ENCODE results near the gene PTPN2. TPM values are rescaled to one million over a fixed set of nuclear protein-coding genes. Genes with fewer than 3 reads are reported as not detected.
A peak's percentile ranks its signal among the peaks of the same experiment; 100 is the strongest.

PTPN2 gene
- 10 to 100 TPM; 22.7 to 34.2 TPM for total RNA-seq

DNA sequence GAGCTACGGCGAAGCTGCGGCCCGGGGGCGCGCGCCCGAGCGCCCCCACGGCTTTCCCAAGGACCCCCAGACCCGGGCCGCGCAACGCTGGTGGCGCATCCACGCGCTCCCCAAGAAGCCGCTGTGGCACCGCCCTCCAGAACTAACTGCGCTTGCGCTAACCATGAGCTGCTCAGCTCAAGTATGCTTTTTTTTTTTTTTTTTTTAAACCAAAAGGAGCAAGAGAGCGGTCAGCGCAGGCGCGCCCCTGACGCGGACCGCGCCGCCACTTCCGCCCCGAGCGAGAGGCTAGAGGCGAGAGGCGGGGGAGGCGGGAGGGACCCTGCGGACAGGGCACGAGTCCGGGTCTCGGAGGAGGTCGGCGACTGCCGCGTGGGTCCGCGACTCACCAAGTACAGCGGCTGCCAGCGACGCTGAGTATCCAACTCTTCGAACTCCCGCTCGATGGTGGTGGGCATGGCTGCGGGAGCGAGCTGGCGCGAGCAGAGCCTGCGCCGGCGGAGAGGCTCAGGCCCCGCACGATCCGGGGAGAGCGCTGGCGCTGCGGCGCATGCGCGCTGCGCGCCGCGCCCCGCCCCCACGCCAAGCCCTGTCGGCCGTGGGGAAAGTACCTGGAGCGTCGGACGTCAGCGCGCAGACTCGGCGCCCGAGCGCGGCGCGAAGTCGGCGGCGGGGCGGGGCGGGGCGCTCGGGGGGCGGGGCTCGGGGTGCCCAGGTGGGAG, at the start of gene PTPN2:
Gene PTPN2, minus strand, starts transcription at position 554 of the 722 bp plus-strand sequence. Its CDS starts 96 bp downstream, at position 458.
- DNase-seq = peak; percentile 92 to 96 (median 96)
- WGBS, 2 donors = 0% methylated on average over 9 to 62 of the region's 97 CpGs
- peak; percentile 92 for ATAC-seq
- peaks cover 37% of the 10 kb centered on the region for H3K4me1 ChIP-seq
- no peaks in the 10 kb centered on the region for H3K9me3 ChIP-seq
- no peaks in the 10 kb centered on the region for H3K27me3 ChIP-seq
- H3K36me3 ChIP-seq (replicated peaks in 1 of 2; ENCODE audit: insufficient read depth in 1 of 2, low read depth in 2 of 2) = no peaks in the 10 kb centered on the region
- TF ChIP-seq POLR2A (IDR thresholded peaks at IDR 0.05) = peak; percentile 96 to 98 (median 96)
- TF ChIP-seq, protein P1, sequence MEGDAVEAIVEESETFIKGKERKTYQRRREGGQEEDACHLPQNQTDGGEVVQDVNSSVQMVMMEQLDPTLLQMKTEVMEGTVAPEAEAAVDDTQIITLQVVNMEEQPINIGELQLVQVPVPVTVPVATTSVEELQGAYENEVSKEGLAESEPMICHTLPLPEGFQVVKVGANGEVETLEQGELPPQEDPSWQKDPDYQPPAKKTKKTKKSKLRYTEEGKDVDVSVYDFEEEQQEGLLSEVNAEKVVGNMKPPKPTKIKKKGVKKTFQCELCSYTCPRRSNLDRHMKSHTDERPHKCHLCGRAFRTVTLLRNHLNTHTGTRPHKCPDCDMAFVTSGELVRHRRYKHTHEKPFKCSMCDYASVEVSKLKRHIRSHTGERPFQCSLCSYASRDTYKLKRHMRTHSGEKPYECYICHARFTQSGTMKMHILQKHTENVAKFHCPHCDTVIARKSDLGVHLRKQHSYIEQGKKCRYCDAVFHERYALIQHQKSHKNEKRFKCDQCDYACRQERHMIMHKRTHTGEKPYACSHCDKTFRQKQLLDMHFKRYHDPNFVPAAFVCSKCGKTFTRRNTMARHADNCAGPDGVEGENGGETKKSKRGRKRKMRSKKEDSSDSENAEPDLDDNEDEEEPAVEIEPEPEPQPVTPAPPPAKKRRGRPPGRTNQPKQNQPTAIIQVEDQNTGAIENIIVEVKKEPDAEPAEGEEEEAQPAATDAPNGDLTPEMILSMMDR (IDR thresholded peaks at IDR 0.05) = peak in 1 of 7 experiments; percentile 12
- peak within 1 kb of the TSS; percentile 42 to 79 for H3K4me3 ChIP-seq
- intact Hi-C loops (cut with DNase I) = no loop called here
- H3K27ac ChIP-seq = peak within 1 kb of the TSS; percentile 93 to 100 (median 99)

DNA sequence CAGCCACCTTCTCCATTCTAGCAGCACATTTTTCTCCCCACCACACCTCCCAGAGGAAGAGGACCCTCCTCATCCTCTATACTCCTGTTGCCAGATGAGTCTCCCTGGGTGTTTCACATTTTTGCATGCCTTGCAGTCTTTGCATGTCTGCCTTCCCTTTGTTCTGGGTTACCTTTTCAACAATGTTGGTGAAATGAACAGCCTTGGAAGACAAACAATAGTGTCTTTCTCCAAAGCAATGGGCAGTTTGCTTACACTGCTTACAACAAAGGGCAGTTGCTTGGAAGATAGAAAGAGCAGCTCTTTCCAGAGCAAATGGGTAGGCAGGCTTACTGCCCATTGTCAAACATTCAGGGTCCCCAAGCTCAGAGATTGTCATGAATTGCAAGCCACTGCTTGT, 49.3 kb upstream of the PTPN2 start:
- no peak overlapping the region for H3K27ac ChIP-seq
- no peaks in the 10 kb centered on the region for H3K9me3 ChIP-seq
- H3K36me3 ChIP-seq (replicated peaks in 1 of 2; ENCODE audit: insufficient read depth in 1 of 2, low read depth in 2 of 2) = no peaks in the 10 kb centered on the region
- no peak overlapping the region for H3K4me3 ChIP-seq
- H3K27me3 ChIP-seq = no peaks in the 10 kb centered on the region
- DNase-seq = no peak
- TF ChIP-seq, protein P1 (IDR thresholded peaks at IDR 0.05) = no peak
- TF ChIP-seq POLR2A (IDR thresholded peaks at IDR 0.05) = no peak
- H3K4me1 ChIP-seq = no peaks in the 10 kb centered on the region
- intact Hi-C loops (cut with DNase I) = loop anchor here (5.0 kb wide), 1 partner anchor 206 kb away; no protein-coding TSS in a partner anchor
- ATAC-seq = no peak

DNA sequence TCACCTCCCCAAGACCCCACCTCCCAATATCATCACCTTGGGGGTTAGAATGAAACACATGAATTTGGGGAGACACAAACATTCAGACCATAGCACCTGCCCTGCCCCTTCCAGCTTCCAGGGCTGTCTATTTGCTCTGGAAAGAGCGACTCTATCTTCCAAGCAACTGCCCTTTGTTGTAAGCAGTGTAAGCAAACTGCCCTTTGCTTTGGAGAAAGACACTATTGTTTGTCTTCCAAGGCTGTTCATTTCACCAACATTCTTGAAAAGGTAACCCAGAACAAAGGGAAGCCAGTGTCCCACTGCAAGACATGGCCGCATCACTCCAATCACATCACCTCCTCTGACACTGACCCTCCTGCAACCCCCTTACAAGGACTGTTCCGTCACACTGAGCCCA, 46.9 kb upstream of the PTPN2 start:
- no peaks in the 10 kb centered on the region for H3K36me3 ChIP-seq (replicated peaks in 1 of 2; ENCODE audit: insufficient read depth in 1 of 2, low read depth in 2 of 2)
- TF ChIP-seq POLR2A (IDR thresholded peaks at IDR 0.05) = no peak
- TF ChIP-seq, protein P1 (IDR thresholded peaks at IDR 0.05) = no peak
- no peak overlapping the region for H3K27ac ChIP-seq
- no peak overlapping the region for H3K4me3 ChIP-seq
- ATAC-seq = no peak
- H3K27me3 ChIP-seq = no peaks in the 10 kb centered on the region
- intact Hi-C loops (cut with DNase I) = loop anchor here (5.0 kb wide), 1 partner anchor 204 kb away; no protein-coding TSS in a partner anchor
- DNase-seq = no peak
- H3K4me1 ChIP-seq = no peaks in the 10 kb centered on the region
- no peaks in the 10 kb centered on the region for H3K9me3 ChIP-seq
- 43 to 68% methylated on average over 3 of the region's 3 CpGs for WGBS, 2 donors

DNA sequence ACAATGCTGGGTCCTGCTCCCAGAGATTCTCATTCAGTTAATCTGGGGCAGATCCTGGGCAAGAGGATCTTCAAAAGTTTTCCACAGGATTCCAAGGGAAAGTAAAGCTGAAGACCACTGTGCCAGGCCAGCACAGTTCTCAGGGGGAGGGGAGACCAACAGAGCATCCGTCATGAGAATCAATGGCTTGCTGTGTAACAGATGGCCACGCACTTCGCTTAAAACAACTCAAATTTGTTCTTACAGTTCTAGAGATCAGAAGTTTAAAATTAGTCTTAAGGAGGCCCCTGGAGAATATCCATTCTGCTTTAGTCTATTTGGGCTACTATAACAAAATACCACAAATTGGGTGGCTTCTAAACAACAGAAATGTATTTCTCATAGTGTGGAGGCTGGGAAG, 46.3 kb upstream of the PTPN2 start:
- 68 to 72% methylated on average over 3 of the region's 3 CpGs for WGBS, 2 donors
- Histone ChIP-seq H3K27me3 (no peaks in the 10 kb centered on the region), H3K4me1 (no peaks in the 10 kb centered on the region), H3K9me3 (no peaks in the 10 kb centered on the region), H3K4me3 (no peak overlapping the region), H3K36me3 (replicated peaks in 1 of 2; ENCODE audit: insufficient read depth in 1 of 2, low read depth in 2 of 2) (no peaks in the 10 kb centered on the region), H3K27ac (no peak overlapping the region)
- TF ChIP-seq POLR2A (IDR thresholded peaks at IDR 0.05) = no peak
- TF ChIP-seq, protein P1 (IDR thresholded peaks at IDR 0.05) = no peak
- DNase-seq = no peak
- intact Hi-C loops (cut with DNase I) = loop anchor here (5.0 kb wide), 1 partner anchor 203 kb away; no protein-coding TSS in a partner anchor
- ATAC-seq = no peak
